NK-92 (cell line): ENCODE data around the gene SETD7.

Experiments
- DNase-seq: peaks from one replicate; lab custom pipeline; 2025; ENCODE audit not compliant: unreplicated experiment; lab: John Stamatoyannopoulos, UW

Gene SETD7

DNA sequence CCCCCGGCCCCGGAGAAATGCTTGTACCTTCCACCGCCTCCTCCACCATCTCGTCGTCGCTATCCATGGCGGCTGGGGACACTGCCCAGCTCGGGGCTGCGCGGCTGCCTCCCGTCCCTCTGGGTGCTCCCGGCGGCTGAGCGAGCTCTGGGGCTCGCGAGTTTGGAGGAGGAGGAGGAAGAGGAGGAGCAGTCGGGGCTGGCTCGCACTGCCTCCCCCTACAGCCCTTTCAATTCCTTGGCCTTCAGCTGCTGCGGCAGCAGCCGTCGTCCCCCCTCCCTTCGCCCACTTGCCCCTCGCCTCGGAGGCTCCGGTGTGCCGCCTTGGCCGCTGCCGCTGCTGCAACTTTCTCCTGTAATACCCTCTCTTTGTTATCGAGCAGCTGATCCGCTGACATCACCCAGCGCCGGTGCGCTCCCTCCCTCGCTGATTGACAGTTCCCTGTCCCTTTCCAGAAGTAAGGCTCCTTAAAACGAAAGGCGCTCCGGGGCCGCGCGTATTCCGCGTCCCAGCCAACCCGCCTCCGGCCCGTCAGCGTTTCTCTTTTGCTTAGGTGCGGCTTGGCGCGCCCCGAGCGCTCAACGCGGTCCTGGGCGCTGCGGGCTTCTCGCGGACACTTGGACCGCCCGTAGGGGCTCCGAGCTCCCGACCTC is at the start of gene SETD7:
SETD7 (minus strand) TSS at position 149 of the 653 bp plus-strand sequence; CDS start at position 67, 82 bp downstream.
- DNase-seq: no peak

DNA sequence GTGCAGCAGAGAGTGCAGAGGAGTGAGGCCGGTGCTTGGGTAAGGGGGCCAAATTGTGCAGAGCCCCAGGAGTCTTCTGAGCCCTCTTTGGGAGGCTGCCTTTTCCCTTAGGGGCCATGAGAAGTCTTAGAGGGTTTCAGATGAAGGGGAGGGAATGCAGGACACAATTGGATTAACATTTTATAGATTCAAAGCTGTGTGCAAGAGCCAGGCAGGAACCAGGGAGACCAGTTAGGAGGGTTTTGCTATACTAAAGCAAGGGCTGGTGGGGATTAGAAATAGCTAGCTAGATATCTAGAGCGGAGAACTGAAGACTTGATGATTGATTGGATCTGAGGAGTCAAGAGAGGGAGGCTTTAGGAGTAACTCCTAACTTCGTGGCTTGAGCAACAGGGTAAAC is 49.5 kb upstream of the SETD7 start:
- DNase-seq: no peak

DNA sequence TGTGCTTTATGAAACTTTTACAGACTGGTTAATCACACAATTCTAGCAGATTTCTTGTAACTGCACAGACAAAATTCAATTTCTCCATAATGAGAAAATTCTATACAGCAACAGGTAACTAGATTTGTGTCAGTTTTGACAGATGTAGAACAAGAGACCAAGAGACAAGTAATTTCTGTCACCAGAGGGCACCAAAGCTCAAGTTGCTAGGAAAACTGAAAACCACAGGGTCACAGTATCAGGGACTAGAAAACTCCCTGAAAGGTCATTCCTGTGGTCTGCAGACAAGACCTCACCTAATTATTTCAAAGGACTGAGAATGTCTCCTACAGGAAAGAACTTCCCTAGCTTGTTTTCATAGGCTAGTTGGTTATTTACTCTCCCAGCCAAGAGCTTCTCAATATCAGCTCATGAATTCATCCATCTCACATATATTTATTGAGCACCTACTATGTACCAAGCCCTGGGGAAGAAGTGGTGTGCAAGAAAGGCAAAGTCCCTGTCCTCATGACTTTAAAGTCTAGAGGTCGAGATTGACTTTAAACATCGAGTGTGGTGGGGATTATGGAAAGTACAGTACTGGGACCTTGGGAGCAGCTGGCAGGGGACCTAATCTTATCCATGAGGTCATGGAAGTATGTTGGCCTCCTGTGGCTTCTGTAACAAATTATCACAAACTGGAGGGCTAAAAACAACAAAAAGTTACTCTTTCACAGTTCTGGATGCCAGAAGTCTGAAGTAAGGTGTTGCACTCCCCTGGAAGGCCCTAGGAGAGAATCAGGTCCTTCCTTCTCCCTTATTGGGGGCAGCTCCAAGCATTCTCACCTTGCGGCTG is 47.8 kb upstream of the SETD7 start:
- DNase-seq: no peak

DNA sequence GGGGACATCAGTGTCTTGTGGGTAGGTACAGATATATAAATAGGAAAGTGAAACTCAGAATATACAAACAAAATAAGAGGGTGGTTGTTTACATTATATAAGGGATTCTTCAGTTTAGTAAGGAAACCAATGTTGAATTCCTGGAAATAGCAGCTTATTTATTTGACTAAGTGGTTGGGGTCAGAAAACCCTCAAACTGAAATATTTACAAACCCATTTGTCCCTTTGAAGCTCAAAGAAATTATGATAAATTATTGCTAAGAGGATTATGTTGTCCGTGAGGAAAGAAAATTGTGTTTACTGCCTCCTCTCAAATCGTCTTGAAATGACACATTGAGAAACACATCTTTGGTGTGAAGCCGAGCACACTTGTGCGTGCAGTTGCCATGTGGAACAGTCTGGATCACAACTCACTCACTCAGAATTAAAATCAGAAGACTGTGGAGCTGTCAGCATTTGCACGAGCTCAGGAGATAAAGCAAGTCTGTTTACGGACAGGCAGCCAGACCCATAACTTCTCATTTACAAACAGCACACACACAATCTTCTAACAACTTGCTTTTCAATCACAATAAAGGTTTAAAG is 46.8 kb upstream of the SETD7 start:
- DNase-seq: no peak

DNA sequence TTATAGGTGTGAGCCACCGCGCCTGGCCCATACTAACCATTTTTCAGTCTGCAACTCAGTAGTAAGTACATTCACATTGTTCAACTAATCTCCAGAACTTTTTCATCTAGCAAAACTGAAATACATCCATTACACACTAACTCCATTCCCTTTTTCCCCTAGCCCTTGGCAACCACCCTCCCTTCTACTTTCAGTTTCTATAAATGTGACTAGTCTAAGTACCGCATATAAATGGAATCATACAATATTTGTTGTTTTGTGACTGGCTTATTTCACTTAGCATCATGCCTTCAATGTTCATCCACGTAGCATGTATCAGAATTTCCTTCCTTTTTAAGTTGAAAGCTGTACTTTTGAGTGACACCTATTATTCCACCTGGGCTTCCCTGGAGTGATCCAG is 44.6 kb upstream of the SETD7 start:
- DNase-seq: no peak

DNA sequence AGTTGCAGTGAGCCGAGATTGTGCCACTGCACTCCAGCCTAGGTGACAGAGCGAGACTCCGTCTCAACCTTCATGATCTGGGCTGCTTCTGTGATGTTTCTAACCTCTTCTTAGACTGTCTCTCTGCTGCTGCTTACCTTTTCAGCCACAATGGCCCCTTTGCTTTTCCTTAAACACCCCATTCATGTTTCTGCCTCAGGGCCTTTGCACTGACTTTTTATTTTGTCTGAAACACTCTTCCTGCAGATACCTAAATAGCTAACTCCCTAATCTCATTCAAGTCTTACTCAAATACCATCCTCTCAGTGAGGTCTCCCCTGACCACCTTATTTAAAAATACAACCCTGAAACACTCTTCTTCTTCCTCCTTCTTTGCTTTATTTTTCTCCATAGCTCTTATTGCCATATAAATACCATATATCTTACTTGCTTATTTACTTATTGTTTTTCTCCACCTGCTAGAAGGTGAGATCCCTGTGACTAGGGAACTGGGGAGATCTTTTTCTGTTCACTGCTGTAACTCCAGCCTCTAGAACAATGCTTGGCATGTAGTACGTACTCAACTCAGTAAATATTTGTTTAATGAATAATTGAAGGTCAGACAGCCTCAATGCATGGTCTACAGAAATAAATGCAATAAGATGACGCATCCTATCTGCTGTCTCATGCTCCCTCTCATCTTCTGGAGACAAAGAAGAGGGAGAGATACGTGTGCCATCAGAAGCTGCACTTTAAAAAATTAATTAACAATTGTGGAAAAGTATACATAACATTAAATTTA is 43.8 kb upstream of the SETD7 start:
- DNase-seq: no peak

DNA sequence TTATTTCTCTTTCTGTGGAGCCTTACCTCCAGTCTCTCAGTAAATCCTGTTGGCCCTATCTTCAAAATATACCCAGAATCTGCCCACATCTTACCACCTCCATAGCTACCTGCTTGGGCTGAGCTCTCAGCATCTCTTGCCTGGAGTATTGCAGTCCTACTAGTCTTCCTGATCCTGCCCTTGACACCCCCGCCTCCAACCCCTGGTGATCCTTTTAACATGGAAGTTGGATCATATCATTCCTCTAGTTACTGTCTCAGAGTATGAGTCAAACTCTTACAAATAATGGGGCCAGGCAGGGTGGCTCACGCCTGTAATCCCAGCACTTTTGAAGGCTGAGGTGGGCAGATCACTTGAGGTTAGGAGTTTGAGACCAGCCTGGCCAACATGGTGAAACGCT is 43.1 kb upstream of the SETD7 start:
- DNase-seq: no peak

DNA sequence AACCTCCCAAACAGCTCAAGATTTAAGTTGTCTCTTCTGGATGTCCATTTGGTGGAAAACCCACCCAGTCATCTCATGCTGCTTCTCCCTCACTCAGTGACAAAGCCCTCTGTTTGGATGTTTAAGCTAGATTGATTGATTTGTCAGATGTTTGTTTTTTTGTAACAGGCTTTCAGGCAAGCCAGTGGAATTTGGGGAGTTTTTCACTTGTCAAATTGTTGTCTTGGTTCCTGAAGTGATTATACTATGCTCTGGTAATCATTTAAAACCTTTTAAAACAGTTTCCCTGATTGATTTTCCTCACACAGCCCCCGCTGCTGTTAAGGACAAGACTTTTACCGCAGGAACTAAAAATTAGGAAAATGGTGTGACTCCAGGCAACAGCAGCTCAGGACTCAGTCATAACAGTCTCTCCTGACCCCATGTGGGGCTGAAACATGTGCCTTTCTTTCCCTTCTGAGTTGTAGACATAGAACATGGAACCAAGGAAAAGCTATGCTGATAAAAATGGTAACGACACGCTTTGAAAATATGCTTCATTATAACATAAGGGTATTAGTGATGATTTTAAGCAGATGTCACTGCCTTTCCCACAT is 40.8 kb upstream of the SETD7 start:
- DNase-seq: no peak

DNA sequence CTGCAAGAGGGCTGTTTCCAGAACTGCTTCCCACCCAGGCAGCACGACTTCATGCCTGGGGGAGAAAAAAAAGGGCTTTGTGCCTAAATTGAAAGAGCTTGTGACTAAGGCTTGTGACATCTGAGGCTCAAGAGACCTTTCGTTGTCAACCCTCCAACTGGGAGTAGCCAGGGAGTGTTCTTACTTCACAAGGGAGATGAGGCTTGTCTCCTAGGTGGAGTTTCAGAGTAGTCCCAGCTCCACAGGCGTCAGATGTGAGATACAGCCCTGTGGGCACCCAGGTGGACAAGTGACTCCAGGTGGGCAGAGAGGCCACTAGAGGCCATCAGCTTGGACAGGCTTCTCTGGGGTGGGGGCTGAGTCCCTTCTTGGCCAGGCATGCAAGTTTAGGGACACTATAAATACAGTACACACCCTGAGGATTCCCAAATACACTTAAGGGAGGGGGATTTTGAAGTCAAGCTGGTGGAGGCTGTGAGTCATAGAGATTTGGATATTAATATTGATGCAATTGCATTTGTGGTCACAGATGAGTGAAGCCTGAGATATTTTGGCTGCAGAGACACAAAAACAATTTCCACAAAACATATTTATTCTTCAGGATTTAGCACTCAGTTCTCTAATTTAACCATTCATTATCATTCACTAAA is 40.1 kb upstream of the SETD7 start:
- no peak for DNase-seq

DNA sequence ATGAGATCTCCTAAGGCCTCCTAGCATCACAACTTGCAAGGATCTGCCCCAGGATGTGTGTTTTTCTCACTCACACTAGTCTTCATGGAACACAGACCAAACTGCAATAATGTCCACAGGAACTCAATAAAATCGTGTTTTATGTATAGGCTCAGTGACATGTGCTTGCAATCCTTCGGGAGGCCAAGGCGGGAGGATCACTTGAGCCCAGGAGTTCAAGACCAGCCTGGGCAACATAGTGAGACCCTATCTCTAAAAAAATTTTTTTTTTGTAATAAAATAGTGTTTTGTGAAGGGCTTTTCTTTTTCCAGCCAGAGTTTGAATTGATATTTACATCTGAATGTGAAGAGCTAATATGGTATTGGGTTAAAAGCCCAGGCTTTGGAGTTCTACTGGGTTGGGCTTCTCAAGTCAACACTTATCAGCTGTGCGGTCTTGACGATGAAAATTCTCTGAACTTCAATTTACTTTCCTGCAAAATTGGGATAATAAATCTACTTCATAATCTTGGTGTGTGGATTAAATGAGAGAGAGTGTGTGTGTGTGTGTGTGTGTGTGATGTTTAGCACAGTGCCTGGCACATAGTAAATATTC is 38.7 kb upstream of the SETD7 start:
- no peak for DNase-seq

DNA sequence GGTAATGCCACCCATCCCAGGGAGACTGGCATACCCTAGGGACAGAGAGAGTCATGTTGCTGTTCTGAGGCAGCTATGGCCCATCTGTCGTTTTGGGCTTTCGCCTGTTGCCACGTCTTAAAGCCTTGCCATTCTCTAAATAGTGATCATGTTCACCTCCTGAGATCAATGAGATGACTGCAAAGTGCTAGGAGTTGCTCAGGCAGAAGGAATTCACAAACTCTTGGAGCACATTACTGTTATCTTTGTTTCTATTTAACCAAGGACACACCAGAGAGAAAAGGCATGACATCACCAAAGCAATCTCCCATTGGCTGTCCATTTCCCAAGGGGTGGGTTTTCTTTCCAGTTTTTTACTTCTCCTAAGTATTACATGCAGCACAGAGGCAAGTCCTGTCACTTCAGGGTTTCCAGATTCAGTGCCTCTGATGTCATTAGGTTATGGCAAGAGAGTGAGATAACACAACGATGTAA is 37.1 kb upstream of the SETD7 start:
- no peak for DNase-seq

DNA sequence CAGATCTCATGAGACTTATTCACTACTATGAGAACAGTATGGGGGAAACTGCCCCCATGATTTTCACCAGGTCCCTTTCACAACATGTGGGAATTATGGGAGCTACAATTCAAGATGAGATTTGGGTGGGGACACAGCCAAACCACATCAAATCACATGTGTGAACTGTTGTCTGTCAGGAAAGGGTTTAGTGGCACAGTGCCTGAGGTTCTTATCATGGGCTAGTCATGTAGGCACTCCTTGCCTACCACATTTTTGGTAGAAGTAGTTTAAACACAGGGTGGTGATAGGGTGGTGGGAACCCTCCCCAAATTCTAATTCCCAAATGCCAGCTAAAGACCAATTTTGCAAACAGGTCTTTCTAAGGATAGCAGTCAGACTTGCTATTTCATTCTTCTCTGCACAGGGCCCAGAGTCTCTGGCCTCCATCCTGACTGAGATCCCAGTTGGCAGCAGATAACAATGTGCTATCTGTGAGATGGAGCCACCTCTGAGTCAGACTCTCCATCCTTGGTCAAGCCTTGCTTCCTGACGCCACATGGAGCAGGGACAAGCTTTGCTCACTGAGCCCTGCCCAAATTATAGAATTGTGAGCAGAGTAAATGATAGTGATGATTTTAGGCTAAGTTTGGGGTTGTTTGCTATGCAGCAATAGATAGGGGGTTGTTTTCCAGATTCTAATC is 33.5 kb upstream of the SETD7 start:
- no peak for DNase-seq

DNA sequence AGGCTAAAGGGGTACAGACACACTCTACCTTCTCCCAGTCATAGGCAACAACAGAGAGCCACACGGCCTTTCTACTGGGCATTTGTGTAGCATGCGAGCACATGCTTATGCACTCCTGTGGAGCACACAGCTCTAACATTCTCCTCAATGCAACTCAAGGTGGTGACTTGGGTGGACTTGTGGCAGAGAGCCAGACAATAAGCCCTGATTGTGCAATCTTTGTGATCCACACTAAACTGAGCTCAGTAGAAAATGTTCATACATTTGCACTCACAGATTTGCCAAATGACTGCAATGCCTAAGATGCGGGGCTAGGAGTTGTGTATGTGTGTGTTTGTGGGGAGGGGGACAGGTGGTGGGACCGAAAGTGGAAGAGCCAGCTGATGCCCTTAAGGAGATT is 31.4 kb upstream of the SETD7 start:
- no peak for DNase-seq

DNA sequence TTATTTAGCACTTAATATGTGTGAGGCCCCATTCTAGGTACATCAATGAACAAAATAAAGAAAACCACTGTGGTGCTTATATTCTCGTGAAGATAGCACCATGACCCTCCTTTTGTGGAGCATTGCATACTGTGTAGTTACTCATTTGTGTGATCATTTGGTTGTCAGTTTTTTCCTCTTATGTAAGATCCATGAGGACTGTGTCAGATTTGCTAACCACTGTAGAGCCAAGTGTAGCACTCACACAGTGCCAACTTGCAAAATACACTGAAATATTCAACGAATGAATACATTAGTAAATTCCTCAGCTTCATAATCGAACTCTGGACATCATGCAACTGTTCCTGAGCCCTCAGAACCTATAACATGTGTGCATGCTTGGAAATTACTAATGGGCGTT is 29.5 kb upstream of the SETD7 start:
- DNase-seq: no peak

DNA sequence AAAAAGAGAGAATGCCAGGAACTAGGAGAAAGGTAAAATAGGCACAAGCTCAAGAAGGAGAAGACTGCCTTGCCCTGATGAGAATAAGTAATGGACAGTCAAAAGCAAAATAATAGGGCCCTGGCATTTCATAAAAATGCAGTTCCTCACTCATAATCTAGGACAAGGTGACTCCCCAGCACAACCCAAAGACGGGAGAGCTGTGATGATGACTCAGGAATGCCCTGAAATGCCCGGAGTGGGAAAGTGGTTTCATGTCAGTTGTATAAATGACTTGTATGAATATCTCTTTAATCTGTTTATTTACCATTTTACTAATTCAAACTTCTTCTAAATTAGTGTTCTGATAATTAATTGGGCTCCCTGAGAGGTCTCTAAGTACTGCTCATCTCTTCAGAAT is 28.8 kb upstream of the SETD7 start:
- DNase-seq: no peak

DNA sequence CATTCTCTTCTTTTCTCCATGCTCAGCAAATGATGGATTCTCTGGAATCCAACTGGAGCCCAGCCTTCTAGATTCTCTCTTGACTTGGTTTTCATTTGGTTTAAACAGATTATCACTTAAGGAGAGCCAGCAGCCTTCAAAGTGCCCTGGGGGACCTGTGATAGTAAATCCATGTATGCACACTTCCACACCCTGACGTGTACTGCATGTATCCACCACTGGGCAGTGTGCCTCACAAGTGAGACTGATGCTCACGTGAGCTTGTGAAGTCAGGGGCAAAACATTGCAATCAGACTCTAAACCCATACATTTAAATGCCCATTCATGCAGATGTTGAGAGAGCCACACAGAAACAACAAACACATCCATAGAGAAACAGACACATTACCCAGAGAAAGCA is 28.0 kb upstream of the SETD7 start:
- DNase-seq: no peak

DNA sequence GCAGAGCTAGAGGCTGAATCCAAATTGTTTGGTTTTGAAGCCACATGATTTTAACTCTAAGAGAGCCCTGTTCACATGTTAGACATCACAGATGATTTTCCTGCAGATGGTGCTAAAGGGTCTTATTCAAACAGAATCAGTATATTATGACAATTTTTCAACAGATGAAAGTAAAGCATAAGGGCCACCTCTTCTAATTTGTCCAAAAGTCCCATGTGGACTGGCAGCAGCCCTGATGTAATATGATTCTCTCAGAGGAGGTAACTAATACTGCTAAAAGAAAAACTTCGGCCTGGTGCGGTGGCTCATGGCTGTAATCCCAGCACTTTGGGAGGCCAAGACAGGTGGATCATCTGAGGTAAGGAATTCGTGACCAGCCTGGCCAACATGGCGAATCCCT is 26.0 kb upstream of the SETD7 start:
- DNase-seq: no peak

DNA sequence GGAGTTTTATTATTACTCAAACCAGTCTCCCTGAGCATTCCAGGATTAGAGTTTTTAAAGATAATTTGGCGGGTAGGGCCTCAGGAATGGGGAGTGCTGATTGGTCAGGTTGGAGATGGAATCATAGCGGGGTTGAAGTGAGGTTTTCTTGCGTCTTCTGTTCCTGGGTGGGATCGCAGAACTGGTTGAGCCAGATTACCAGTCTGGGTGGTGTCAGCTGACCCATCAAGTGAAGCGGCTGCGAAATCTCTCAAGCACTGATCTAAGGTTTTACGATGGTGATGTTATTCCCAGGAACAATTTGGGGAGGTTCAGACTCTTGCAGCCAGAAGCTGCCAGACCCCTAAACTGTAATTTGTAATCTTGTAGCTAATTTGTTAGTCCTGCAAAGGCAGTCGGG is 25.1 kb upstream of the SETD7 start:
- no peak for DNase-seq

DNA sequence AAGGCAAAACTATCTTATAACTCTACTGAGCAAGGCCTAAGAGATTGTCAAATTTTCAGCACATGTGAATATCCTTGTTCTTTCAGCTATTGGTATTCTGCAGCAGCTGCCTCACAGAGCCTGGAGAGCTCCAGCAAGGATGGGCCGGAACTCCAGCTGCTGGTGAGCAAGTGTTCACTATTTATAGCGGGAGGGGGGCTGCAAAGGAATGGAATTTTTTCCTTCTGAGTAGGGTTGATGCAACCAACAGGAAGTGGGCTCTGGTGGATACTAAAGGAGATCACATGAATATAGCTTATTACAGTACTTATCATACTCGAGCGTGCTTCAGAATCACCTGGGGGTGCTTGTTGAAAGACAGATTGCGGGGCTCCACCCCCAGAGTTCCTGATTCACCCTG is 20.2 kb upstream of the SETD7 start:
- no peak for DNase-seq

DNA sequence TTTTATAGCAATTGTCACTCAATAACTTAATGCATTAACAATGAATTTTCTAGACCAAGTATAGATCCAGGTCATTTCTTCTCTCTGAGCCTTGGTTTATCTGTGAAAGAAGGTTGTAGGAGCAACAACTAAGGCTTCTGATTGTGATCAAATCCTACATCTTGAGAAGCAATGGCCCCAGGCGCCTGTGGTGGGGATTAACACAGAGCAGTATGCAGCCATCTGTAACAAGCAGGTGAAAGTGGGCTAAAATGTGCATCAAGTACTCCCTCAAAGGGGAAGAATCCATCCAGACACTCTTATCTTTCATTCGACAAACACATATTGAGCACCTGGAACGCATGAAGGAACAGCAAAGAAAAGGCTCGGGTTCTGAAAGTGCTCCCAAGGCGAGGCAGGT is 19.1 kb upstream of the SETD7 start:
- DNase-seq: no peak
